ENCODE measurements around the gene AKR1C3. TPM values are rescaled to one million over a fixed set of nuclear protein-coding genes. Genes with fewer than 3 reads are reported as not detected.
"Not testable (repeated sequence)": the region's sequence is repeated elsewhere in the genome, so short reads cannot be mapped to it uniquely, and the experiment has no call there.

AKR1C3 gene
- total RNA-seq = 10 to 100 TPM in 2 of 4 donors, 1 to 10 TPM in 2; 6.0 to 35.6 (median 16.7) TPM

DNA sequence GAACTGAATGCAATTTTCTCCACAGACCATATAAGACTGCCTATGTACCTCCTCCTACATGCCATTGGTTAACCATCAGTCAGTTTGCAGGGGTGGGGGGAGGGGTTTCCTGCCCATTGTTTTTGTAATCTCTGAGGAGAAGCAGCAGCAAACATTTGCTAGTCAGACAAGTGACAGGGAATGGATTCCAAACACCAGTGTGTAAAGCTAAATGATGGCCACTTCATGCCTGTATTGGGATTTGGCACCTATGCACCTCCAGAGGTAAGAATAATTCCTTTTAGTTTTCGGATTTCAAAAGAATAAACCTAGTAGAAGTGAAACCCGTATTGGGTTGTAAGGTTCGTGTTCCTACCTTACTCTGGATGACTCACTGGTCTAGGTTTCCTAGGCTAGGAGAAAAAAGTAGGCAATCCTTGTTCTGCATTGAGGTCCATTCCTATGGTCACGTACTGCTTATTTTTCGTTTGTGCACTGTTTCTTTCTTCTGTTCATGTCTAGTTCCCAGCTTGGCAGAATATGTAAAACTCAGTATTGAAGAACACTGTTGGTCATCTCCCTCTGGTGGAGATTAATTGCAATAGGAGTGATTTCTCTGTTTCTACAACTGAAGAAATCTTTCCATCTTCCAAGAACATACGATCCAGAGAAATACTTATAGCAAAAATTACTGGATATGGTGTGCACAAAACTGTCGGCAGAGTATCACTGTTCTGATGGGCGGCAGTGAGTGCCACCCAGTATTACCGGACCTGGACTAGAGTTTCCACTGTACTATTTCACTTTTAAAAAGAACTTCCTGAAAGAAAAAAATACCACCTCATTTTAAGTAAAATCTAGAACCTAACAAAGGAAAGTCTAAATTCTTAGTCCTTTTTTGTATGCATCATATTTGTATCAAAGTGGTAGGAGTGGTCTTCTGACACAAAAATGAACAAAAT is at the start of gene AKR1C3:
Gene AKR1C3, plus strand, starts transcription at position 150 of the 941 bp plus-strand sequence. Its CDS starts 31 bp downstream, at position 181.
- no peaks in the 10 kb centered on the region for H3K27me3 ChIP-seq
- intact Hi-C loops (cut with DNase I; ENCODE audit: low total_unique reads) = loop anchor here (5.0 kb wide), 1 partner anchor 242 kb away; no protein-coding TSS in a partner anchor
- DNase-seq = no peak
- H3K9me3 ChIP-seq = no peaks in the 10 kb centered on the region
- no peak for TF ChIP-seq POLR2A (IDR thresholded peaks at IDR 0.05)
- TF ChIP-seq, protein P1, sequence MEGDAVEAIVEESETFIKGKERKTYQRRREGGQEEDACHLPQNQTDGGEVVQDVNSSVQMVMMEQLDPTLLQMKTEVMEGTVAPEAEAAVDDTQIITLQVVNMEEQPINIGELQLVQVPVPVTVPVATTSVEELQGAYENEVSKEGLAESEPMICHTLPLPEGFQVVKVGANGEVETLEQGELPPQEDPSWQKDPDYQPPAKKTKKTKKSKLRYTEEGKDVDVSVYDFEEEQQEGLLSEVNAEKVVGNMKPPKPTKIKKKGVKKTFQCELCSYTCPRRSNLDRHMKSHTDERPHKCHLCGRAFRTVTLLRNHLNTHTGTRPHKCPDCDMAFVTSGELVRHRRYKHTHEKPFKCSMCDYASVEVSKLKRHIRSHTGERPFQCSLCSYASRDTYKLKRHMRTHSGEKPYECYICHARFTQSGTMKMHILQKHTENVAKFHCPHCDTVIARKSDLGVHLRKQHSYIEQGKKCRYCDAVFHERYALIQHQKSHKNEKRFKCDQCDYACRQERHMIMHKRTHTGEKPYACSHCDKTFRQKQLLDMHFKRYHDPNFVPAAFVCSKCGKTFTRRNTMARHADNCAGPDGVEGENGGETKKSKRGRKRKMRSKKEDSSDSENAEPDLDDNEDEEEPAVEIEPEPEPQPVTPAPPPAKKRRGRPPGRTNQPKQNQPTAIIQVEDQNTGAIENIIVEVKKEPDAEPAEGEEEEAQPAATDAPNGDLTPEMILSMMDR (IDR thresholded peaks at IDR 0.05) = peak; percentile 53 to 78 (median 76)
- no peaks in the 10 kb centered on the region for H3K4me1 ChIP-seq
- H3K36me3 ChIP-seq = no peaks in the 10 kb centered on the region
- peak within 1 kb of the TSS; percentile 36 to 49 for H3K4me3 ChIP-seq
- peak within 1 kb of the TSS; percentile 51 to 83 for H3K27ac ChIP-seq

DNA sequence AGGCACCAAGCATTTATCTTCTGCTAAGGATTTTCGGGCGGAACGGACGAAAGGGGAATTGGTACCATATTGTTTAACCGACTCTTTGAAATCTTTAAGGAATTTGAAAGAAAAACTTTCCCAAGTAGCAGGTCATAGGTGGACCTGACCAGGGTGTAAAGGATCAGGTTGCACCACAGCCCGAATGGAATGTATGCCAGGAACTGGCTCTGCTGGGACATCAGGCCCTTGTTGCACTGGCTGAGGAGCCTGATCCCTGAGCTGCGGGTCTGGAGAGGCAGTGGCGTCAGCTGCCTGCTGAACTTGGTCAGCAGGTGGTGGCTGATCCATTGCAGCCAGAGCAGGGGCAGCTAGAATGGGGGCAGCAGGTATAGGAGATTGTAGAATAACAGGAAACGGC is 49.1 kb upstream of the AKR1C3 start:
- Histone ChIP-seq H3K36me3 (no peaks in the 10 kb centered on the region), H3K27ac (no peak overlapping the region), H3K9me3 (no peaks in the 10 kb centered on the region), H3K27me3 (no peaks in the 10 kb centered on the region), H3K4me1 (no peaks in the 10 kb centered on the region), H3K4me3 (no peak overlapping the region)
- intact Hi-C loops (cut with DNase I; ENCODE audit: low total_unique reads) = no loop called here
- no peak for DNase-seq
- TF ChIP-seq POLR2A (IDR thresholded peaks at IDR 0.05) = no peak
- TF ChIP-seq, protein P1 (IDR thresholded peaks at IDR 0.05) = no peak

DNA sequence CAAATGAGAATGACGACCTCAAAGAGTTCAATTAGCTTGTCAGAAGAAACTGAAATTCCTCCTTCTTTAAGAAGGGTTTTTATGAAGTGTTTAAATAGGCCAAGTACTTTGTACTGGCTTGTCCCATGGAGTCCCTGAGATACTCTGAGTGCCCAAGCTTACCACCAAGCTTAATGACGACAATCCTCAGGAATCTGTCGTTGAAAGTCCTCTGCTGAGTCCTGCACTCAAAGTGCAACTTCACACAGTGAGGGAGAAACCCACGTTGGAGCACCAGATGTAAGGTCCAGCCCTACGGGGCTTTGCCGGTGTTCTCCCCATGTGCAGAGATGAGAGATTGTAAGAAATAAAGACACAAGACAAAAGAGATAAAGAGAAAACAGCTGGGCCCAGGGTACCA is 47.8 kb upstream of the AKR1C3 start:
- no peak overlapping the region for H3K4me3 ChIP-seq
- DNase-seq = no peak
- H3K4me1 ChIP-seq = no peaks in the 10 kb centered on the region
- no peaks in the 10 kb centered on the region for H3K9me3 ChIP-seq
- TF ChIP-seq POLR2A (IDR thresholded peaks at IDR 0.05) = no peak
- TF ChIP-seq, protein P1 (IDR thresholded peaks at IDR 0.05) = no peak
- H3K27ac ChIP-seq = no peak overlapping the region
- no peaks in the 10 kb centered on the region for H3K27me3 ChIP-seq
- intact Hi-C loops (cut with DNase I; ENCODE audit: low total_unique reads) = no loop called here
- H3K36me3 ChIP-seq = no peaks in the 10 kb centered on the region

DNA sequence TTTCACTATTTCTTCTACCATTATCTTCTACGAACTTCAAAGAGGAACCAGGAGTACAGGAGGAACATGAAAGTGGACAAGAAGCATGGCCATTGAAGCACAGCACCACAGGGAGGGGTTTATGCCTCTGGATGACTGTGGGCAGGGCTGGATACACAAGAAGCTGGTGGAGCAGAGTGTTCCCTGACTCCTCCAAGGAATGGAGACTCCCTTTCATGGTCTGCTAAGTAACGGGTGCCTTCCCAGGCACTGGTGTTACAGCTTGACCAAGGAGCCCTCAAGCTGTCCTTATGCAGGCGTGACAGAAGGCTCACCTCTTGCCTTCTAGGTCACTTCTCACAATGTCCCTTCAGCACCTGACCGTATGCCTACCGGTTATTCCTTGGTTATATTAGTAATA is 47.2 kb upstream of the AKR1C3 start:
- H3K27ac ChIP-seq; H3K4me3 ChIP-seq; H3K4me1 ChIP-seq; H3K9me3 ChIP-seq; DNase-seq; H3K27me3 ChIP-seq; H3K36me3 ChIP-seq; intact Hi-C loops (cut with DNase I; ENCODE audit: low total_unique reads): not testable (repeated sequence)

DNA sequence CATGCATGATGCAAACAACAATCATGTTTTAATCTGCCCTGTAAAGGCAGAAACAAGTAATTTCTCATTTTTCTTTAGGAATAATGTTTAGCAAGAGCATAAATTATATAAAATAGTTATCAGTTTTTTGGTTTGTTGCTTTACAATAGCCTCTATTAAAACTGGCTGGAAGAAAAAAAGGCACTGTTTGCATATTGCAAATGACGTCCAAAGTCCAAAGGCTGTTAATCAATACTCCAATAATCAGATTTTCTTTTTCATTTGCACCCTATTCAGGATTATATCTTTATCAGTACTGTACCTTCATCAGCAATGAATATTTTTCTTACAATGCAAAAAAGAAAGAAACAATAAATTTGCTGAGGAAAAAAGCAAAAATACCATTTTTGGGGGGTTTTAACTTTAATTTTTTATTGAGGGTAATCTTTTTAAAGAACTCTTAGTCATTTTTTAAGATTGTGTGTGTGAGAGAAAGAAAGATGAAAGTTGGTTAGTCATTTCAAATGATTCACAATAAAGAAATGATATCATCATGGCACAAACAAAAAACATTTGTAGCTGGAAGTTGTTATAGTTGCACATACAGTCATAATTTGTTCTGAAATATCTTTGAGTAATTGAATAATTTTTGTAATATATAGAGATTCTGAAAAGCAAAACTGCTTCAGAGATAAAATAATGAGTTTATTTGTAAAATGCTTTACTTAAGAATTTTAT is 46.1 kb upstream of the AKR1C3 start:
- Histone ChIP-seq H3K36me3 (no peaks in the 10 kb centered on the region), H3K4me1 (no peaks in the 10 kb centered on the region), H3K4me3 (no peak overlapping the region), H3K27ac (no peak overlapping the region), H3K9me3 (no peaks in the 10 kb centered on the region), H3K27me3 (no peaks in the 10 kb centered on the region)
- TF ChIP-seq, protein P1 (IDR thresholded peaks at IDR 0.05) = no peak
- no peak for TF ChIP-seq POLR2A (IDR thresholded peaks at IDR 0.05)
- intact Hi-C loops (cut with DNase I; ENCODE audit: low total_unique reads) = no loop called here
- DNase-seq = no peak

DNA sequence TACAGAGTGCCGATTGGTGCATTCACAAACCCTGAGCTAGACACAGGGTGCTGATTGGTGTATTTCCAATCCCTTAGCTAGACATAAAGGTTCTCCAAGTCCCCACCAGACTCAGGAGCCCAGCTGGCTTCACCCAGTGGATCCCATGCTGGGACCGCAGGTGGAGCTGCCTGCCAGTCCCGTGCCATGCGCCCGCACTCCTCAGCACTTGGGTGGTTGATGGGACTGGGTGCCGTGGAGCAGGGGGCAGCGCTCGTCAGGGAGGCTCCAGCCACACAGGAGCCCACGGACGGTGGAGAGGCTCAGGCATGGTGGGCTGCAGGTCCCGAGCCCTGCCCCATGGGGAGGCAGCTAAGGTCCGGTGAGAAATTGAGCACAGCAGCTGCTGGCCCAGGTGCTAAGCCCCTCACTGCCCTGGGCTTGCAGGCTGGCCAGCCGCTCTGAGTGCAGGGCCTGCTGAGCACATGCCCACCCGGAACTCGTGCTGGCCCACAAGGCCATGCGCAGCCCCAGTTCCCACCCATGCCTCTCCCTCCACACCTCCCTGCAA is 41.2 kb upstream of the AKR1C3 start:
- intact Hi-C loops (cut with DNase I; ENCODE audit: low total_unique reads); H3K36me3 ChIP-seq; H3K9me3 ChIP-seq; H3K27ac ChIP-seq; H3K27me3 ChIP-seq; H3K4me3 ChIP-seq; H3K4me1 ChIP-seq; DNase-seq: not testable (repeated sequence)

DNA sequence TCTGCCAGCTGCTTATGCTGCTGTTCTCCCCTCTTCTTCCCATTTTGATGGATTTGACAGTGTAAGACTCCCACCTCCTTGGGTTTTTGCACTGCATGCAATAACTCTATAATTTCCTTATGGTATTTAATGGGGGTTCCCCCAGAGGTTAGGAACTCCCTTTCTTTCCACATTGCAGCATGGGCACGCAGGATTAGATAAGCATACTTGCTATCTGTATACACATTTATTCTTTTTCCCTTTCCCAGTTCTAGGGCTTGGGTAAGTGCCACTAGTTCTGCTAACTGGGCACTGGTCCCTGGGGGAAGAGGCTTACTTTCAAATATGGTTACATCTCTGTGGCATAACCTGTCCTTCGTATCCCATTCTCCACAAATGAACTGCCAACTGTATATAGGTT is 39.4 kb upstream of the AKR1C3 start:
- intact Hi-C loops (cut with DNase I; ENCODE audit: low total_unique reads); H3K27me3 ChIP-seq; DNase-seq; H3K27ac ChIP-seq; H3K36me3 ChIP-seq; H3K4me3 ChIP-seq; H3K4me1 ChIP-seq; H3K9me3 ChIP-seq: not testable (repeated sequence)

DNA sequence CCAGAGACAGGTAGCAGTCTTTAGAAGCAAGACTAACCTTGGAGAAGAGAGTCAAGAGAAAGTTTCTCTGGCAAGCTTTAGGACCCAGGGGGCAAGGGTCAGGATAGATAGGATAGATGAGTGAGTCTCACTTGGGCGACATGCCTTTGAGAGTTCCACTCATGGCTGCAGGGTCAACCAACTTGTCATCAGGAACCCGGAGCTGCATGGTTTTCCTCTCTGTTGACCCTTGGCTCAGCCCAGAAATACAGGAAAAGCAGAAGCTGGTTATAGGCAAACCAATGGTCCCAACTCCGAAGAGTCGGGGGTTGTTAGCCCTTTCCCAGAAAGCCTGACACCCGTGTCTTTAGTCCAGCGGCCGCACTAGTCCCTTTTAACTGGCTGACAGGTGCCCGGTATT is 34.9 kb upstream of the AKR1C3 start:
- H3K4me3 ChIP-seq; DNase-seq; H3K27me3 ChIP-seq; H3K36me3 ChIP-seq; intact Hi-C loops (cut with DNase I; ENCODE audit: low total_unique reads); H3K9me3 ChIP-seq; H3K4me1 ChIP-seq; H3K27ac ChIP-seq: not testable (repeated sequence)
